GM12873 (cell line): ENCODE results near the gene EFNB3.

Experiments
- TF ChIP-seq, protein P1 (sequence below): IDR thresholded peaks from 2 replicates; pipeline ENCODE4 v1.5.1; 2012; ENCODE audit warnings: low read depth, mild to moderate bottlenecking, moderate library complexity, low read length, control low read depth; ENCODE audit not compliant: insufficient read depth; ENCODE audit errors: missing control alignments

Gene EFNB3

DNA sequence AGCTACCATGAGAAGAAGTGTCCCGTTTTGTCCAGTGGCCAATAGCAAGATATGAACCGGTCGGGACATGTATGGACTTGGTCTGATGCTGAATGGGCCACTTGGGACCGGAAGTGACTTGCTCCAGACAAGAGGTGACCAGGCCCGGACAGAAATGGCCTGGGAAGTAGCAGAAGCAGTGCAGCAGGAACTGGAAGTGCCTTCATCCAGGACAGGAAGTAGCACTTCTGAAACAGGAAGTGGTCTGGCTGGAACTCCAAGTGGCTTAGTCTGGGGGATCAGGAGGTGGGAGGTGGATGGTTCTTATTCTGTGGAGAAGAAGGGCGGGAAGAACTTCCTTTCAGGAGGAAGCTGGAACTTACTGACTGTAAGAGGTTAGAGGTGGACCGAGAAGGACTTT is 5.3 kb downstream of the EFNB3 start:
- TF ChIP-seq, protein P1, sequence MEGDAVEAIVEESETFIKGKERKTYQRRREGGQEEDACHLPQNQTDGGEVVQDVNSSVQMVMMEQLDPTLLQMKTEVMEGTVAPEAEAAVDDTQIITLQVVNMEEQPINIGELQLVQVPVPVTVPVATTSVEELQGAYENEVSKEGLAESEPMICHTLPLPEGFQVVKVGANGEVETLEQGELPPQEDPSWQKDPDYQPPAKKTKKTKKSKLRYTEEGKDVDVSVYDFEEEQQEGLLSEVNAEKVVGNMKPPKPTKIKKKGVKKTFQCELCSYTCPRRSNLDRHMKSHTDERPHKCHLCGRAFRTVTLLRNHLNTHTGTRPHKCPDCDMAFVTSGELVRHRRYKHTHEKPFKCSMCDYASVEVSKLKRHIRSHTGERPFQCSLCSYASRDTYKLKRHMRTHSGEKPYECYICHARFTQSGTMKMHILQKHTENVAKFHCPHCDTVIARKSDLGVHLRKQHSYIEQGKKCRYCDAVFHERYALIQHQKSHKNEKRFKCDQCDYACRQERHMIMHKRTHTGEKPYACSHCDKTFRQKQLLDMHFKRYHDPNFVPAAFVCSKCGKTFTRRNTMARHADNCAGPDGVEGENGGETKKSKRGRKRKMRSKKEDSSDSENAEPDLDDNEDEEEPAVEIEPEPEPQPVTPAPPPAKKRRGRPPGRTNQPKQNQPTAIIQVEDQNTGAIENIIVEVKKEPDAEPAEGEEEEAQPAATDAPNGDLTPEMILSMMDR, result no peak

DNA sequence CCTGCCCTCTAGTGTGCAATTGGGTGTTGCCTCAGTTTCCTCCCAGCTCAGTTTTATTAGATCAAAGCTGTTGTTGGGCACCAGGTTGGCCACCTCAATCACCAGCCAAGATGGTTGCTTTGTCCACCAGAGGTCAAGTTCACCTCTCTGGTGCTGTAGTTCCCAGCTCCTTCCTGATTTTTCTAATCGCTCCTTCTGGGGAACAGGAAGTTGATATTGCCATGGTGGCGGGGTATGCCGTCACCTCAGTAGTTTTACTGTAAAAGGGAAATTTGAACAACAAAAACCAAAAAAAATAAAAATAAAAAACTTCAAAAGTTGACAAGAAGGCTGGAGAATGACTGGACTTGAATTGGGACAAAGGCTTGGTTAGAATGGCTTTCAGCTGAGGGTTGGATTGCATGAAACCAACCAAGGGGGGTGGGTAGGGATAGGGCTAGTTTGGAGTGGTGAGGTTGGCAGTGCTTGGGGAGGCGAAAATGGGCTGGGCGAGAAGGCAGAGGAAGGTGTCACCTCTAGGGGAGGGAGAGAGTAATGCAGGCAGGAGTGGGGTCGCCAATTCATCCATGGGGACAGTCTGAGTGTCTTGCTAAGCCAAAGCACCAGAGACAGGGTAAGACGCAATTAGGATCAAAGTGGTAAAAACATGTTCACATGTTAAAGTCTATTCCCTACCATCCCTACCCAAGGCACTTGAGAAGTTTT is 6.2 kb downstream of the EFNB3 start:
- TF ChIP-seq, protein P1, result peak; percentile 60

DNA sequence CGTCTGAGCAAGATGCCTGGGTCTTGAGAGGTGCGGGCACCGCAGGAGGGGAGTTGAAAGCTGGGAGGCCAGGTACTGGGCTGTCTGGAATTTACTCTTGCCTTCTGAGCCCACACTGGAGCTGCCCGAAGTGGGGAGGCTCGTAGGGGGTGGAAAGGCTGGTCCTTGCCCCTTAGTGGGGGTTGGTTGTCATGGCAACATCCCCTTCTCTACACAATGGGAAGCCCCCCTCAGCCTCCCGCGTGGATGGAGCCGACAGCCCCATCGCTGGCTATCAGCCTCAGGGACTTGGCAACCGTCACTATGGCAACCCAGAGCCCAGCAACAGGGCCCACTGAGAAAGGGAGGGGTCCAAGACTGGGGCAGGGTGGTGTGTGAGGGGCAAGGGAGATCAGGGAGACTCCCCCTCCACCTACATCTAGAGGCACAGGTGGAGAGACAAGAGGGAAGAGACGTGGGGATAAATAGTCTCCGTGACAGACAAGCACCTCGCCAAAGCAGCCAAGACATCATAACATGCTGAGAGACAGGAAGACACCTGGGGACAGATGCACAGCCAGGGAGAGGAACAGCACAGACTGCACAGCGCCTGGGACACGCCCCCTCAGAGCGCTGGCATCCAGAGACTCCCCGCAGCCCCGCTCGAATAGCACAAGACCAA is 7.2 kb downstream of the EFNB3 start:
- TF ChIP-seq, protein P1, result no peak

DNA sequence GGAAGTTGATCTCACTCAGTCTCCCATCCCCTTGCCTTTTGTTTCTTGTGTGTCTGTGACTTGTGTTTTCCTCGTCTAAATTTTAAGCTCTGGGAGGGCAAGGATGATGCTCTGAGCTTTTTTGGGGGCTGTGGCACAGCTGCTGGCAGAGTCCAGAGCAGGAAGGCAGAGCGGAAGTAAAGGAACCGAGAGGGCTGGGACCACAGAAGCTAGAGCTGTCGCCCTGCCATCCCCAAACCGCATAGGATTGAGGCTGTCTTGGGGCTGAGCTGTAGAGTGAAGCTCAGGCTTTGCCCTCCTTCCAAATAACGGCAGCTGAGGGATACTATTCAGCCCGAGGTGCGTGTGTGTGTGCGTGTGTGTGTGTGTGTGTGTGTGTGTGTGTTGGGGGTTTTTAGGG is 8.8 kb downstream of the EFNB3 start:
- TF ChIP-seq, protein P1, result no peak

DNA sequence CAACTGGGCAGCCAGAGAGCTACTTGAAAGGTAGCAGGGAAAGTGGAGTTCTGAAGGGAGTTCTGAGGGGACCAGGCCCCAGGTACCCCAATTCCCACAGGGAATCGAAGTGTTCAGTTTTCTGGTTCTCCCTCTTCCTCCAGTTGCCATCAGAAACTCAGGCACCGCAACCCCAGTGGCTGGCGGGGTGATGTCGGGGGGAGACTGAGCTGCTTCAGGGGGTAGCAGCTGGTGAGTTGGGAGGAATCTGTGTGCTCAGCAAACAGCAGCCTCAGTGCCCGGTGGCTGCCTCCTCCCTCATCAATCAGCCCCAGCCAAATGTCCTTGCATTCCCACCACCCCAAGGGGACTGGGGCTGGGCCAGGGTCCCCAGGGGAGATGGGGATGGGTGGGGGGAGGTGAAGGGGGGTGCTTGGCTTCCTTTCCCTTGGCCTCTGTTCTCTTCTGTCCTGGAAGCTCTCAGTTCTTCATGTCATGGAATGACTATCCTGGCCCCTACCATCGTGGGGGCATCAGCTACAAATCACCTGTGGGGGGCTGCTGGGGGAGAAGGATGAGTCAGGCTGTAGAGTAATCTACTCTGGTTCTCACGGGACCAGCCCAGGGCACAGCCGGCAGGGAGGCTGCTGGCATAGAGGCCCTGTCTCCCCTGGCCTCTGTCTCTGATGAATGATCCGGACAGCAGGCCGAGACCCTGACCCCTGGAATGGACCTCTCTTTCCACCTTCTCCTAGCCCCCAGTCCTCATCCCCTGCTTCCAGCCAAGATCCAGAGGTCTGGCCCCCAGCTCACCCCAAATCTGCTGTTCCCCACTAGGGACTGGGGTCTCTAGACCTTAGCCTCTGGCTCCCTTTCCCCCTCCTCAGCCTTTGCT is 10.0 kb downstream of the EFNB3 start:
- TF ChIP-seq, protein P1, result no peak

DNA sequence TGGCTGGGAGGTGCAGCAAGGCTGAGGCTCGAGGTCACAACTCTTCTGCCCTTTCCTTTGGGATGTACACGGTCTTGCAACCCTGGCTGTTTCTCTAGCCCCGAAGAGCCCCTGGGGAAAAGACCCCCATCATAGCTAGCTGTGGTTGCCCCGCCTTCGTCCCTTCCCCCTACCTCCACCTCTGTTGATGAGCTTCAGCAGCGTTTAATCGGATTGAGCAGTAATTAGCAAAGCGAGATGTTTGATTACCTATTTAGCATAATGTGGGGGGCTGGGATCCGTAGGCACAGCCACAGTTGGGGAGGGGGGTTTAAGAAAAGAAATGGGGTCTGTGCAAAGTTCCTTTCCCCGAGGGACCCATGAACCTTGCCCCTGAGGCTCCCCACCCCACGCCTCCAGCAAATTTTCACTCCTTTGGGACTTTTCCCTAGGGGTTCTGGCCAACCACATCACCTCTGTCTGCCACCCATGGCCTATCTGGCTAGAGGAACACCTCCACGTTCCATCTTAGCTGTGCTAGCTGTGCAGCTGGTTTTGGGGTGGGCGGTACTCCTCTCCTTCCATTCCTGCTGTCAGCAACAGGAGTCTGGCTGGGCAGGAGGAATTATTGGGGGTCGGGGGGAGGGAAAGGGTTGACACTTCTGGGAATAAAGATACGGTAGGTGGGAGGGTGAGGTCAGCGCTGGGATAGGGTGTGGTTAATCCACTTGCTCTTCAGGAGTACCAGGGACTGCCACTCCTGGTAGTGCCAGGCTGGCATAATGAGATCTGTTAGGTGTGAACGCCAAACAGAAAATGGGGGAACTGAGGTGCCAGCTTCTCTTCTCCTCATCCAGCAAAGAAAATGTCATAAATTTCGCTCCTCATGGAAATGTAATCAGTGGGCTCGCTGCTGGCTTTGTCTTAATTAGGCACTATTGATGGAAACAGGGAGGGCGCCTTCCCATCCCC is 11.2 kb downstream of the EFNB3 start:
- TF ChIP-seq, protein P1, result no peak
